ENCODE results near the gene CACNA1S. TPM values are rescaled to one million over a fixed set of nuclear protein-coding genes. Genes with fewer than 3 reads are reported as not detected.

CACNA1S gene
- total RNA-seq, 1 donor from 2014 or later: 0.11 TPM

GRCh38 chr1:201042779-201043461, 69.3 kb downstream of the CACNA1S start:
- Mint-ChIP-seq H3K4me1 (peaks cover 8% of the 10 kb centered on the region), H3K27me3 (ENCODE audit: insufficient read depth, low read depth) (peaks cover 7% of the 10 kb centered on the region)
- H3K4me2 ChIP-seq: no peak overlapping the region

GRCh38 chr1:201041011-201041410, 71.2 kb downstream of the CACNA1S start:
- H3K9me3 ChIP-seq (ENCODE audit: low read depth): no peaks in the 10 kb centered on the region
- H3K4me1 ChIP-seq: no peaks in the 10 kb centered on the region
- H3K36me3 ChIP-seq: no peaks in the 10 kb centered on the region
- H3K36me3 Mint-ChIP-seq: no peaks in the 10 kb centered on the region
- H3K9me3 Mint-ChIP-seq: no peaks in the 10 kb centered on the region
- H3K4me3 Mint-ChIP-seq: no peak overlapping the region
- no peaks in the 10 kb centered on the region for H4K20me1 ChIP-seq (ENCODE audit: low read depth)
- TF ChIP-seq EZH2 (IDR thresholded peaks at IDR 0.05): no peak
- no peak for TF ChIP-seq EZH2phosphoT487 (IDR thresholded peaks at IDR 0.05)
- TF ChIP-seq, protein P1, sequence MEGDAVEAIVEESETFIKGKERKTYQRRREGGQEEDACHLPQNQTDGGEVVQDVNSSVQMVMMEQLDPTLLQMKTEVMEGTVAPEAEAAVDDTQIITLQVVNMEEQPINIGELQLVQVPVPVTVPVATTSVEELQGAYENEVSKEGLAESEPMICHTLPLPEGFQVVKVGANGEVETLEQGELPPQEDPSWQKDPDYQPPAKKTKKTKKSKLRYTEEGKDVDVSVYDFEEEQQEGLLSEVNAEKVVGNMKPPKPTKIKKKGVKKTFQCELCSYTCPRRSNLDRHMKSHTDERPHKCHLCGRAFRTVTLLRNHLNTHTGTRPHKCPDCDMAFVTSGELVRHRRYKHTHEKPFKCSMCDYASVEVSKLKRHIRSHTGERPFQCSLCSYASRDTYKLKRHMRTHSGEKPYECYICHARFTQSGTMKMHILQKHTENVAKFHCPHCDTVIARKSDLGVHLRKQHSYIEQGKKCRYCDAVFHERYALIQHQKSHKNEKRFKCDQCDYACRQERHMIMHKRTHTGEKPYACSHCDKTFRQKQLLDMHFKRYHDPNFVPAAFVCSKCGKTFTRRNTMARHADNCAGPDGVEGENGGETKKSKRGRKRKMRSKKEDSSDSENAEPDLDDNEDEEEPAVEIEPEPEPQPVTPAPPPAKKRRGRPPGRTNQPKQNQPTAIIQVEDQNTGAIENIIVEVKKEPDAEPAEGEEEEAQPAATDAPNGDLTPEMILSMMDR (IDR thresholded peaks at IDR 0.05): no peak
- H3K4me1 Mint-ChIP-seq: peaks cover 8% of the 10 kb centered on the region
- H2AFZ ChIP-seq (replicated peaks): no peak overlapping the region
- no peak overlapping the region for H3K4me2 ChIP-seq
- H3K27ac Mint-ChIP-seq: no peak overlapping the region
- H3K9ac ChIP-seq: no peak overlapping the region
- no peaks in the 10 kb centered on the region for H3K79me2 ChIP-seq (ENCODE audit: low read depth)
- DNase-seq (ENCODE audit: low spot score): no peak
- H3K27me3 Mint-ChIP-seq (ENCODE audit: insufficient read depth, low read depth): peaks cover 10% of the 10 kb centered on the region
- no peak overlapping the region for H3K27ac ChIP-seq
- no peak overlapping the region for H3K4me3 ChIP-seq
- H3K27me3 ChIP-seq: no peaks in the 10 kb centered on the region
- no peaks in the 10 kb centered on the region for H3F3A ChIP-seq (ENCODE audit: low read depth)

More at GRCh38 chr1:201042779-201043461, 69.3 kb downstream of the CACNA1S start:
- Histone ChIP-seq H3K9ac (no peak overlapping the region), H3K4me3 (no peak overlapping the region), H2AFZ (replicated peaks) (peak overlapping the region; percentile 43), H4K20me1 (ENCODE audit: low read depth) (no peaks in the 10 kb centered on the region), H3K36me3 (no peaks in the 10 kb centered on the region), H3K4me1 (no peaks in the 10 kb centered on the region), H3K27ac (no peak overlapping the region), H3K79me2 (ENCODE audit: low read depth) (no peaks in the 10 kb centered on the region), H3F3A (ENCODE audit: low read depth) (no peaks in the 10 kb centered on the region), H3K27me3 (no peaks in the 10 kb centered on the region), H3K9me3 (ENCODE audit: low read depth) (no peaks in the 10 kb centered on the region)
- TF ChIP-seq EZH2 (IDR thresholded peaks at IDR 0.05) (no peak), EZH2phosphoT487 (IDR thresholded peaks at IDR 0.05) (no peak)
- TF ChIP-seq, protein P1 (IDR thresholded peaks at IDR 0.05): peak; percentile 96
- H3K36me3 Mint-ChIP-seq: no peaks in the 10 kb centered on the region
- H3K27ac Mint-ChIP-seq: no peak overlapping the region
- H3K4me3 Mint-ChIP-seq: peak overlapping the region; percentile 13
- H3K9me3 Mint-ChIP-seq: no peaks in the 10 kb centered on the region
- DNase-seq (ENCODE audit: low spot score): peak; percentile 85

DNA sequence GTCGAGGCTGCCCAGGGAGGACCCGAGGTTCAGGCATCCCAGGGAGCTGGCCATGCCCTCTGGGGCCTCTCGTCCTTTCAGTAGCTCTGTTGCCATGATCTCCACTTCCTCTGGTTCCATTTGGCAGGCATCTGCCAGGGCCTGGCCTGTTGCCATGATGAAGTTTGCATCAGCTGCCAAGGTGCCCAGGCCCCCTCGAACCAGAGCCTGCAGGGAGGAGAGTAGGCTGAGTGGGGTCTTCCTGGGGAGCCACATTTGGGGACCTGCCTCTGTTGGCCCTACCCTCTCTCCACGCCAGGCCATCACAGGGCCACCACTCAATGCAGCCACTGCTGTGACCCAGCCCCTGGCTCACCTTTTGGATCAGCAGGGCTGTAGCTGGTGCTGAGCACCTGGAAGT, 72.3 kb downstream of the CACNA1S start:
- Mint-ChIP-seq H3K36me3 (no peaks in the 10 kb centered on the region), H3K27me3 (ENCODE audit: insufficient read depth, low read depth) (peaks cover 12% of the 10 kb centered on the region), H3K4me3 (no peak overlapping the region), H3K27ac (no peak overlapping the region), H3K4me1 (peaks cover 8% of the 10 kb centered on the region), H3K9me3 (no peaks in the 10 kb centered on the region)
- Histone ChIP-seq H3K27ac (no peak overlapping the region), H3K4me3 (no peak overlapping the region), H3K9ac (no peak overlapping the region), H3K36me3 (no peaks in the 10 kb centered on the region), H3K27me3 (no peaks in the 10 kb centered on the region), H3F3A (ENCODE audit: low read depth) (no peaks in the 10 kb centered on the region), H3K9me3 (ENCODE audit: low read depth) (no peaks in the 10 kb centered on the region), H3K4me2 (no peak overlapping the region), H3K79me2 (ENCODE audit: low read depth) (no peaks in the 10 kb centered on the region), H3K4me1 (no peaks in the 10 kb centered on the region), H4K20me1 (ENCODE audit: low read depth) (no peaks in the 10 kb centered on the region), H2AFZ (replicated peaks) (no peak overlapping the region)
- TF ChIP-seq EZH2 (IDR thresholded peaks at IDR 0.05) (no peak), EZH2phosphoT487 (IDR thresholded peaks at IDR 0.05) (no peak)
- TF ChIP-seq, protein P1 (IDR thresholded peaks at IDR 0.05): no peak
- no peak for DNase-seq (ENCODE audit: low spot score)

Measured in neural progenitor cell (in vitro differentiated cells).